ENCODE measurements around the gene PTPRZ1.

DNA sequence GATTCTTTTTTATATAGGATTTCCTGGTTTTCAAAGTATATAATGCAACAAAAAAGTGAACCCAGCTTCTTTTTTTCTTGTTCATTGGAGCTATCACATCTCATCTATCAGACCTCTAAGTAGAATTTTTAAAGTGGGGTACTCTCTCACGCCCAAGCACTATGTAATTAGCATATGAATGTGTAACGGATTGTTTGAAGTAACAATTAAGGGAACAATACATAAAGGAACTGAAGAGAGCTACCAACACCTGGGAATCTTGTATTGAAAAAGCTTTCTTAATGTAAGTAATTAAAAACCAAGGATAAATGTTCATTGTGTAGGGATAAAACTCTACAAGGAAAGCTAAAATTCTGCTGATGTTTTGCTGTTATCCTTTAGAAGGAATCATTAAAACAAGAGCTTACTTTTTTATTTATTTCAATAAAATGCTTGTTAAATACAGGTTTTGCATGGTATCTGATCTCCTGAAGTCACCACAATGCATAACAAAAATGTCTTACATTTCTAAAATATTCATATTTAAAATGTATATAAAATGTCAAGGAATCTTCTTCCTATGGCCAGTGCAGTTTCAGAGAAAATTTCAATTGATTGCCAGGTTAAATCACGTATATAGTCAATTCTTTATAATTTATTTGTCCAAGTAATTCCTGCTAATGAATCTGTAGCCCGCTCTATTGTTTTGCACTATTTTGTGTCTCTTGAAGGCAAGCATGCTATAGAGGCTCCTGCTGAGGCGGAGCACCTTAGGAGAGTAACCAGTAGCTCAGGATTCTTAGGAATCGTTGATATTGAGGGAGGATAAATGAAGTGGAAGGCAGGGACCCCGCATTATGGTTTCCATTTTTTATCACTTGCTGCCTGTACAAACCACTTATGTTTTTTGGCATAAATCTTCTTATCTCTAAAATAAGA lies 51.6 kb downstream of the PTPRZ1 start:
- TF ChIP-seq, protein P1, sequence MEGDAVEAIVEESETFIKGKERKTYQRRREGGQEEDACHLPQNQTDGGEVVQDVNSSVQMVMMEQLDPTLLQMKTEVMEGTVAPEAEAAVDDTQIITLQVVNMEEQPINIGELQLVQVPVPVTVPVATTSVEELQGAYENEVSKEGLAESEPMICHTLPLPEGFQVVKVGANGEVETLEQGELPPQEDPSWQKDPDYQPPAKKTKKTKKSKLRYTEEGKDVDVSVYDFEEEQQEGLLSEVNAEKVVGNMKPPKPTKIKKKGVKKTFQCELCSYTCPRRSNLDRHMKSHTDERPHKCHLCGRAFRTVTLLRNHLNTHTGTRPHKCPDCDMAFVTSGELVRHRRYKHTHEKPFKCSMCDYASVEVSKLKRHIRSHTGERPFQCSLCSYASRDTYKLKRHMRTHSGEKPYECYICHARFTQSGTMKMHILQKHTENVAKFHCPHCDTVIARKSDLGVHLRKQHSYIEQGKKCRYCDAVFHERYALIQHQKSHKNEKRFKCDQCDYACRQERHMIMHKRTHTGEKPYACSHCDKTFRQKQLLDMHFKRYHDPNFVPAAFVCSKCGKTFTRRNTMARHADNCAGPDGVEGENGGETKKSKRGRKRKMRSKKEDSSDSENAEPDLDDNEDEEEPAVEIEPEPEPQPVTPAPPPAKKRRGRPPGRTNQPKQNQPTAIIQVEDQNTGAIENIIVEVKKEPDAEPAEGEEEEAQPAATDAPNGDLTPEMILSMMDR (IDR thresholded peaks at IDR 0.05; ENCODE audit: low read depth, low read length, missing input control) = no peak
- TF ChIP-seq JUND (IDR thresholded peaks at IDR 0.05) (no peak), RAD21 (IDR thresholded peaks at IDR 0.05) (no peak), FOXA1 (IDR thresholded peaks at IDR 0.05) (no peak), YY1 (IDR thresholded peaks at IDR 0.05) (no peak), ATF3 (IDR thresholded peaks at IDR 0.05) (no peak)
